ENCODE data around the gene LPGAT1. TPM values are rescaled to one million over a fixed set of nuclear protein-coding genes. Genes with fewer than 3 reads are reported as not detected.
"Not testable (repeated sequence)": the region's sequence is repeated elsewhere in the genome, so short reads cannot be mapped to it uniquely, and the experiment has no call there.

LPGAT1 gene
- 40.4 and 53.3 TPM in 2 replicates for total RNA-seq (2014; rRNA removed; shearing (Covaris generic); ENCODE audit: low replicate concordance)

GRCh38 chr1:211830328-211831142 is at the start of gene LPGAT1:
TSS of gene LPGAT1 (minus strand) at chr1:211830763. CDS start at chr1:211829296, 1,467 bp downstream.
- Histone ChIP-seq H3K9ac (ENCODE audit: low read length) (peak within 1 kb of the TSS; percentile 82), H3K4me2 (ENCODE audit: low read depth, low read length, poor library complexity, severe bottlenecking) (peak within 1 kb of the TSS; percentile 78), H3K27ac (ENCODE audit: low read length) (peak within 1 kb of the TSS; percentile 64), H3K79me2 (ENCODE audit: low read length) (peaks cover 37% of the 10 kb centered on the region), H3K9me3 (ENCODE audit: low read length) (no peaks in the 10 kb centered on the region), H4K20me1 (ENCODE audit: insufficient read depth, low read depth, low read length) (no peaks in the 10 kb centered on the region), H2AFZ (ENCODE audit: low read length) (peak within 1 kb of the TSS; percentile 96), H3K9me2 (replicated peaks; ENCODE audit: insufficient read depth, low read length) (no peaks in the 10 kb centered on the region), H3K4me3 (ENCODE audit: low read length) (peak within 1 kb of the TSS; percentile 84), H3K4me1 (ENCODE audit: low read length) (peaks cover 49% of the 10 kb centered on the region), H3K36me3 (ENCODE audit: insufficient read depth, low read length) (no peaks in the 10 kb centered on the region), H3K27me3 (ENCODE audit: low read length) (no peaks in the 10 kb centered on the region)
- DNase-seq = peak; percentile 86

GRCh38 chr1:211879475-211879874 is 48.9 kb upstream of the LPGAT1 start:
- no peaks in the 10 kb centered on the region for H3K36me3 ChIP-seq (ENCODE audit: insufficient read depth, low read length)
- DNase-seq = no peak
- no peaks in the 10 kb centered on the region for H3K9me3 ChIP-seq (ENCODE audit: low read length)
- H3K4me1 ChIP-seq (ENCODE audit: low read length) = no peaks in the 10 kb centered on the region
- H4K20me1 ChIP-seq (ENCODE audit: insufficient read depth, low read depth, low read length) = no peaks in the 10 kb centered on the region
- no peak overlapping the region for H3K27ac ChIP-seq (ENCODE audit: low read length)
- H3K4me3 ChIP-seq (ENCODE audit: low read length) = no peak overlapping the region
- no peak overlapping the region for H2AFZ ChIP-seq (ENCODE audit: low read length)
- no peak overlapping the region for H3K4me2 ChIP-seq (ENCODE audit: low read depth, low read length, poor library complexity, severe bottlenecking)
- no peaks in the 10 kb centered on the region for H3K79me2 ChIP-seq (ENCODE audit: low read length)
- H3K27me3 ChIP-seq (ENCODE audit: low read length) = no peaks in the 10 kb centered on the region
- no peaks in the 10 kb centered on the region for H3K9me2 ChIP-seq (replicated peaks; ENCODE audit: insufficient read depth, low read length)
- no peak overlapping the region for H3K9ac ChIP-seq (ENCODE audit: low read length)

GRCh38 chr1:211876851-211877590 is 46.5 kb upstream of the LPGAT1 start:
- H3K9me2 ChIP-seq (replicated peaks; ENCODE audit: insufficient read depth, low read length) = no peaks in the 10 kb centered on the region
- no peak overlapping the region for H3K27ac ChIP-seq (ENCODE audit: low read length)
- no peaks in the 10 kb centered on the region for H3K27me3 ChIP-seq (ENCODE audit: low read length)
- no peak overlapping the region for H3K4me3 ChIP-seq (ENCODE audit: low read length)
- no peaks in the 10 kb centered on the region for H3K36me3 ChIP-seq (ENCODE audit: insufficient read depth, low read length)
- no peak overlapping the region for H3K4me2 ChIP-seq (ENCODE audit: low read depth, low read length, poor library complexity, severe bottlenecking)
- no peaks in the 10 kb centered on the region for H4K20me1 ChIP-seq (ENCODE audit: insufficient read depth, low read depth, low read length)
- no peaks in the 10 kb centered on the region for H3K79me2 ChIP-seq (ENCODE audit: low read length)
- DNase-seq = no peak
- H2AFZ ChIP-seq (ENCODE audit: low read length) = no peak overlapping the region
- no peaks in the 10 kb centered on the region for H3K9me3 ChIP-seq (ENCODE audit: low read length)
- H3K4me1 ChIP-seq (ENCODE audit: low read length) = no peaks in the 10 kb centered on the region
- H3K9ac ChIP-seq (ENCODE audit: low read length) = no peak overlapping the region

GRCh38 chr1:211875541-211875940 is 45.0 kb upstream of the LPGAT1 start:
- no peaks in the 10 kb centered on the region for H3K4me1 ChIP-seq (ENCODE audit: low read length)
- H4K20me1 ChIP-seq (ENCODE audit: insufficient read depth, low read depth, low read length) = no peaks in the 10 kb centered on the region
- H3K9me3 ChIP-seq (ENCODE audit: low read length) = no peaks in the 10 kb centered on the region
- DNase-seq = no peak
- no peak overlapping the region for H3K27ac ChIP-seq (ENCODE audit: low read length)
- H3K9me2 ChIP-seq (replicated peaks; ENCODE audit: insufficient read depth, low read length) = no peaks in the 10 kb centered on the region
- H3K4me3 ChIP-seq (ENCODE audit: low read length) = no peak overlapping the region
- H3K36me3 ChIP-seq (ENCODE audit: insufficient read depth, low read length) = no peaks in the 10 kb centered on the region
- no peaks in the 10 kb centered on the region for H3K27me3 ChIP-seq (ENCODE audit: low read length)
- no peaks in the 10 kb centered on the region for H3K79me2 ChIP-seq (ENCODE audit: low read length)
- no peak overlapping the region for H3K9ac ChIP-seq (ENCODE audit: low read length)
- no peak overlapping the region for H2AFZ ChIP-seq (ENCODE audit: low read length)
- H3K4me2 ChIP-seq (ENCODE audit: low read depth, low read length, poor library complexity, severe bottlenecking) = no peak overlapping the region

- H3K4me1 ChIP-seq (ENCODE audit: low read length) = no peaks in the 10 kb centered on the region
- H3K9ac ChIP-seq (ENCODE audit: low read length) = no peak overlapping the region
- H3K4me3 ChIP-seq (ENCODE audit: low read length) = no peak overlapping the region
- H3K27ac ChIP-seq (ENCODE audit: low read length) = no peak overlapping the region
- no peak overlapping the region for H2AFZ ChIP-seq (ENCODE audit: low read length)
- H3K4me2 ChIP-seq (ENCODE audit: low read depth, low read length, poor library complexity, severe bottlenecking) = no peak overlapping the region
- no peaks in the 10 kb centered on the region for H3K27me3 ChIP-seq (ENCODE audit: low read length)
- H3K9me3 ChIP-seq (ENCODE audit: low read length) = no peaks in the 10 kb centered on the region
- H4K20me1 ChIP-seq (ENCODE audit: insufficient read depth, low read depth, low read length) = no peaks in the 10 kb centered on the region
- no peaks in the 10 kb centered on the region for H3K9me2 ChIP-seq (replicated peaks; ENCODE audit: insufficient read depth, low read length)
- DNase-seq = no peak
- no peaks in the 10 kb centered on the region for H3K36me3 ChIP-seq (ENCODE audit: insufficient read depth, low read length)
- H3K79me2 ChIP-seq (ENCODE audit: low read length) = no peaks in the 10 kb centered on the region
Measured at GRCh38 chr1:211874521-211875347, 44.2 kb upstream of the LPGAT1 start.

- H2AFZ ChIP-seq (ENCODE audit: low read length); H3K4me3 ChIP-seq (ENCODE audit: low read length); H3K9me3 ChIP-seq (ENCODE audit: low read length); H4K20me1 ChIP-seq (ENCODE audit: insufficient read depth, low read depth, low read length); H3K79me2 ChIP-seq (ENCODE audit: low read length); H3K36me3 ChIP-seq (ENCODE audit: insufficient read depth, low read length); H3K9me2 ChIP-seq (replicated peaks; ENCODE audit: insufficient read depth, low read length); H3K9ac ChIP-seq (ENCODE audit: low read length); H3K4me2 ChIP-seq (ENCODE audit: low read depth, low read length, poor library complexity, severe bottlenecking); DNase-seq; H3K4me1 ChIP-seq (ENCODE audit: low read length); H3K27me3 ChIP-seq (ENCODE audit: low read length); H3K27ac ChIP-seq (ENCODE audit: low read length): not testable (repeated sequence)
Measured at GRCh38 chr1:211873731-211874130, 43.2 kb upstream of the LPGAT1 start.

GRCh38 chr1:211870156-211870555 is 39.6 kb upstream of the LPGAT1 start:
- Histone ChIP-seq H3K9me3 (ENCODE audit: low read length) (no peaks in the 10 kb centered on the region), H3K9me2 (replicated peaks; ENCODE audit: insufficient read depth, low read length) (no peaks in the 10 kb centered on the region), H2AFZ (ENCODE audit: low read length) (no peak overlapping the region), H3K4me2 (ENCODE audit: low read depth, low read length, poor library complexity, severe bottlenecking) (no peak overlapping the region), H3K79me2 (ENCODE audit: low read length) (no peaks in the 10 kb centered on the region), H3K9ac (ENCODE audit: low read length) (no peak overlapping the region), H3K36me3 (ENCODE audit: insufficient read depth, low read length) (no peaks in the 10 kb centered on the region), H3K4me3 (ENCODE audit: low read length) (no peak overlapping the region), H4K20me1 (ENCODE audit: insufficient read depth, low read depth, low read length) (no peaks in the 10 kb centered on the region), H3K4me1 (ENCODE audit: low read length) (no peaks in the 10 kb centered on the region), H3K27me3 (ENCODE audit: low read length) (no peaks in the 10 kb centered on the region), H3K27ac (ENCODE audit: low read length) (no peak overlapping the region)
- DNase-seq = no peak

GRCh38 chr1:211865180-211865579 is 34.6 kb upstream of the LPGAT1 start:
- no peak overlapping the region for H3K27ac ChIP-seq (ENCODE audit: low read length)
- H4K20me1 ChIP-seq (ENCODE audit: insufficient read depth, low read depth, low read length) = no peaks in the 10 kb centered on the region
- H3K4me1 ChIP-seq (ENCODE audit: low read length) = no peaks in the 10 kb centered on the region
- H3K9ac ChIP-seq (ENCODE audit: low read length) = no peak overlapping the region
- H3K79me2 ChIP-seq (ENCODE audit: low read length) = no peaks in the 10 kb centered on the region
- H2AFZ ChIP-seq (ENCODE audit: low read length) = no peak overlapping the region
- no peaks in the 10 kb centered on the region for H3K27me3 ChIP-seq (ENCODE audit: low read length)
- no peak overlapping the region for H3K4me3 ChIP-seq (ENCODE audit: low read length)
- H3K4me2 ChIP-seq (ENCODE audit: low read depth, low read length, poor library complexity, severe bottlenecking) = no peak overlapping the region
- no peaks in the 10 kb centered on the region for H3K9me2 ChIP-seq (replicated peaks; ENCODE audit: insufficient read depth, low read length)
- no peaks in the 10 kb centered on the region for H3K36me3 ChIP-seq (ENCODE audit: insufficient read depth, low read length)
- H3K9me3 ChIP-seq (ENCODE audit: low read length) = no peaks in the 10 kb centered on the region
- no peak for DNase-seq

Data from Karpas-422 (cell line).